Stimulated activated naive CD8-positive, alpha-beta T cell treated with anti-CD3 and anti-CD28 coated beads, Interleukin-15, amount 100 ng/mL, for 72 hours (primary cell): ENCODE results near the gene TBX20.

Source experiments
- ATAC-seq: fragments of 150-1000 bp; cut with Tn5 transposase; 2 replicates; pipeline ENCODE4 v1.10.0; 2021; ENCODE audit warnings: mild to moderate bottlenecking, moderate library complexity
- DNase-seq, 2 donors: peaks; one replicate each; pipeline ENCODE4 v3.0.0; 2021 to 2022
- H3K27ac Mint-ChIP-seq, 2 donors: one replicate each; pipeline ENCODE4 v1.8.0; 2022; ENCODE audit warnings: mild to moderate bottlenecking in 2 of 2, mixed read lengths in 2 of 2, moderate library complexity in 2 of 2
- H3K27me3 Mint-ChIP-seq: one replicate; pipeline ENCODE4 v1.8.0; 2022; ENCODE audit warnings: mixed read lengths
- H3K4me1 Mint-ChIP-seq: one replicate; pipeline ENCODE4 v1.8.0; 2022; ENCODE audit warnings: mild to moderate bottlenecking, mixed read lengths
- H3K4me3 Mint-ChIP-seq, 2 donors: one replicate each; pipeline ENCODE4 v1.8.0; 2022; ENCODE audit warnings: mild to moderate bottlenecking in 2 of 2, mixed read lengths in 2 of 2, moderate library complexity in 1 of 2
- H3K9me3 Mint-ChIP-seq, 2 donors: one replicate each; pipeline ENCODE4 v1.8.0; 2022; ENCODE audit warnings: mixed read lengths in 2 of 2

The TBX20 gene, protein sequence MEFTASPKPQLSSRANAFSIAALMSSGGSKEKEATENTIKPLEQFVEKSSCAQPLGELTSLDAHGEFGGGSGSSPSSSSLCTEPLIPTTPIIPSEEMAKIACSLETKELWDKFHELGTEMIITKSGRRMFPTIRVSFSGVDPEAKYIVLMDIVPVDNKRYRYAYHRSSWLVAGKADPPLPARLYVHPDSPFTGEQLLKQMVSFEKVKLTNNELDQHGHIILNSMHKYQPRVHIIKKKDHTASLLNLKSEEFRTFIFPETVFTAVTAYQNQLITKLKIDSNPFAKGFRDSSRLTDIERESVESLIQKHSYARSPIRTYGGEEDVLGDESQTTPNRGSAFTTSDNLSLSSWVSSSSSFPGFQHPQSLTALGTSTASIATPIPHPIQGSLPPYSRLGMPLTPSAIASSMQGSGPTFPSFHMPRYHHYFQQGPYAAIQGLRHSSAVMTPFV

DNA sequence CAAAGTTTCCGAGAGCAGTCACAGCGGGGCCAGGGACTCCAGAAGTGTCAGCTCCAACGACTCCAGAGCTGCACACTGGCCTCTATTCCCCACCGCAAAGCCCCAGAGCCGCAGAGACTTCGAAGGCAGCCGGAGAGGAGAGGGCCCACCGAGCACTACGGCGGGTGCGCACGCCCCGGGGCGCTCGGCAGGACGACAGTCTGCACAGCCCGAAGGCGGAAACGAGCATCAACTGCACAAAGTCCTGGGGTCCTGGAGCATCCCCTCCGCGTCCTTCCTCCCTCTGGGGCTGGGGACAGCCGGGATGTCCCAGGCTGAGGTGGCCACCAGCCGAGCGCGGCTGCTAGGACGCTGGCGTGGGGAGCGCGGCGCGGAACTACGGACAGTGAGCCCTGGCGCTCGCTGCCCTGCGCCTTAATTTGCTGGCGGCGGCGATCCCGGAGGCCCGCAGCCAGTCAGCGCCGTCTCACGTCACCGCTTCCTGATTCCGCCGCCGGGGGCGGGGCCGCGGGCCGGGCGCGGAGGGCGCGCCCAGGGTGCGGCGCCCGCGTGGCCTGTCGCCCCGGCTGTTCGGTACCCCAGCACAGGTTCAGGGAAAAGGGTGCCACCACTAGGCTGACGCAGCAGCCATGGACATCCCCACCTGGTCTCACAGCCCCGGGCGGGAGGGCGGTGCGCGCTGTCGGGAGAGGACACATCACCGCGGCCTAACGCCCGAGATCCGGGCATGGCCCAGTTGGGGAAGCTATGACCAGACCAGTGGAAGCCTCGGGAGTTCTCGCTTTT, at the start of gene TBX20:
Gene TBX20, minus strand, starts transcription at position 391 of the 786 bp plus-strand sequence. CDS start 480 bp downstream, outside the sequence.
- no peaks in the 10 kb centered on the region for H3K9me3 Mint-ChIP-seq
- H3K4me3 Mint-ChIP-seq = peak within 1 kb of the TSS; percentile 73 to 81
- ATAC-seq (peak; percentile 77), DNase-seq (peak; percentile 36 to 51)
- H3K4me1 Mint-ChIP-seq = peaks cover 22% of the 10 kb centered on the region
- H3K27me3 Mint-ChIP-seq = peaks cover 100% of the 10 kb centered on the region
- H3K27ac Mint-ChIP-seq = peak within 1 kb of the TSS in 1 of 2 donors; percentile 31

DNA sequence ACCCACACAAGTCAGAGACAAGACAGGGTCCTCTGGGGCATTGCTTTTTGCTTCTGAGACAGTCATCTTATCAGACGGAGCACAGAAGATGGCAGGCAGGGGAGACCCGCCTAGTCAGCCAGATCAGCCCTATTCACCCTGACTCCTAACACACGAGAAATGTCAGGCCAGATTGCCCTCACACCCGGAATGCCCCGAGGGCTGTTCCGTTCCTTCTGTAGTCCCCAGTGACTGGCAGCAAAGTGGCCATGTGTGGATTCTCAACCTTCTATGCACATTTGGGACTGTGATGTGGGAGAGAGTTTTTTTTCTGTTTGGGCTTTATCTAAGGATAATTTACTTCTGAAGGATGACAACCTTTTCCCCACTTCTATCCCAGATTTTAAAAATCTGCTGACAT, 35.5 kb upstream of the TBX20 start:
- DNase-seq (no peak), ATAC-seq (no peak)
- Mint-ChIP-seq H3K4me3 (no peak overlapping the region), H3K4me1 (no peaks in the 10 kb centered on the region), H3K9me3 (peaks cover 0 to 4% of the 10 kb centered on the region in 2 donors), H3K27me3 (no peaks in the 10 kb centered on the region), H3K27ac (no peak overlapping the region)

DNA sequence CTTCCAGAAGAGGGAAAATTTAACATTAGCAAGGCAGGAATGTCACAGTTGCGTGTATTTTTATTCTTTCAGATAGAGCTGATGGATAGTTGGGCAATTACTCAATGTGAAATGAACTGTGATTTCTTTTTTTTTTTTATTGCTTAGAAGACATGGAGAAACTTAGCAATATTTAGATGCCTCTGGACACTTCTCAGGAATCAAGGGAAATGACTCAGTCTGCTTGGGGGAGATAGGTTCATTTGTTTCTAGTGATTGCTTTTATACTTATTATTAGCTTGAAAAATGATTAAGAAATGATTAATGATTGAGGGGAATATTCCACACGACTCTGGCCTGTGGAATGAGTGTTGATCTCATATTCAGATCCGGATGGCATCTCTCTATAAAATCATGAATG, 33.1 kb upstream of the TBX20 start:
- ATAC-seq (no peak), DNase-seq (no peak)
- Mint-ChIP-seq H3K4me1 (no peaks in the 10 kb centered on the region), H3K27ac (no peak overlapping the region), H3K4me3 (no peak overlapping the region), H3K27me3 (peaks cover 11% of the 10 kb centered on the region), H3K9me3 (peaks cover 0 to 4% of the 10 kb centered on the region in 2 donors)

DNA sequence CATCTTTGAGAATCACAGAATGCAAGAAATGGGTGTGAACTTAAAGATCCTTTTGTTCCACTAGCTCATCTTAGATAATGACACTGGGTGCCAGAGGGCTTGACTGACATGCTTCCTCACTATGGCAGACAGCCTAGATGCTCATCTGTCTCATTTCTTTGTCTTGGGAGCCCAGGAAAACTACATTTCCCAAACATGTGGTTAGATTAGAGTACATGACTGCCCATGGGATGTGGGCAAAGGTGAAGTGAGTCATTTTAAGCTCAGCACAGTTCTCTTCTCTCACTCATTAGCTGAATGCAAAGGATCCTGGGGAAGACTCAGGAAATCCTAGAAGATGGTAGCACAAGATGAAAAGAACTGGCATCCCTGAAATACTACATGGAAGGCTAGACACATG, 32.5 kb upstream of the TBX20 start:
- Mint-ChIP-seq H3K4me1 (no peaks in the 10 kb centered on the region), H3K9me3 (peaks cover 0 to 4% of the 10 kb centered on the region in 2 donors), H3K27me3 (peaks cover 15% of the 10 kb centered on the region), H3K27ac (no peak overlapping the region), H3K4me3 (no peak overlapping the region)
- DNase-seq (no peak), ATAC-seq (no peak)

DNA sequence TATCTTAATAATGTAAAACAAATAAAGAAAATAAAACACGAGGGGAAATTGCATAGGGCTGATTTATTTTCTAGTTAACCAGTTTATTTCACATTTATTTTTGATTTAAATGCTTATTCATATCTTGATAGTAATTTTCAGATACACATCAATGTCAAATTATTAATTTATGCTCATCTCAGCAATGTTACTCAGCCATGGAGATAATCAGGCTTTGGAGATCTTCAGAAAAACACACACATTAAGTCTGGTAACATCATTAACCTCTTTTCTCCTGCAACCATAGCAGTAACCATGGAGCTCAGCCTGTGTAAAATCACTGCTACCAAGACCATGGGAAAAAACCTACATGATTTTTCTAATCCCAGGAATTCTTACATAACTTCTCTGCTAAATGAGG, 31.9 kb upstream of the TBX20 start:
- Mint-ChIP-seq H3K27ac (no peak overlapping the region), H3K4me1 (no peaks in the 10 kb centered on the region), H3K9me3 (peaks cover 0 to 4% of the 10 kb centered on the region in 2 donors), H3K27me3 (peaks cover 21% of the 10 kb centered on the region), H3K4me3 (no peak overlapping the region)
- no peak for DNase-seq
- ATAC-seq = no peak

DNA sequence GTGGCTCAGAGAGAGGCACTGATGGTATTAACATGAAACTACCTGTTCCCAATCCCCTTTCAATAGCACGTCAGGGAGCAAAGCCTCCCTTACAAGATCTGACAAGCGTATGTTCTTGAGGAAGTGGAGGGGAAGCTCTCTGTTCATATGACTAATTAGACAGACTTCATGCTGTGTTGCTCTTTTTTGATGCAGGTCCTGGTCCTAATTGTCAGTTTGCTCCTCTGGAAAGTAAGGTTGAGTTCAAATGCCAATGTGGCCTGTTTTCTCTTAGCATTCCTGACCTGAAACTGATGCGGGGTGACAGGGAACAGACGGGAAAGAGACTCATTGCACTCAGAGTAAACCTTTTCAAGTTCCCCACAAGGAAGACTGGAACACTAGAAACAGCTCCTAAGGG, 27.0 kb upstream of the TBX20 start:
- Mint-ChIP-seq H3K9me3 (no peaks in the 10 kb centered on the region), H3K27ac (no peak overlapping the region), H3K27me3 (peaks cover 48% of the 10 kb centered on the region), H3K4me3 (no peak overlapping the region), H3K4me1 (no peaks in the 10 kb centered on the region)
- DNase-seq (no peak), ATAC-seq (no peak)

DNA sequence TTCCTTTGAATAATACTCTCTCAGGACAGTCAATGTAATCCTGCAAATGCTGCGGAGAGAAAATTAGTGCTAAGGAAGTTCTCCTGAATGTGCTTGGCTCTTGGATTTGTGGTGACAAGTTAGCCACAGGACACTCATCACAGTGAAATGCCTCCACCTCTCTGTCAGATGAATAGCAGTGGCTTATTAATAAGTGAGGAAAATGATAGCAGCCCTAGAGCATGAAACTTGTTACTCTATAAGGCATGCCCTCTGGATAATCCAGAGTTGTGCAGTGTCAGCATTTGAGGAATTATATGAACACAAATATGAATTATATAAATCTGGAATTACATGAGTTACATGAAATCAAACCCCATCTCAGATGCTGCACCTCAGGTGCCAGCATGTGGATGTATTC, 23.5 kb upstream of the TBX20 start:
- no peak for ATAC-seq
- no peak overlapping the region for H3K27ac Mint-ChIP-seq
- H3K27me3 Mint-ChIP-seq = peaks cover 53% of the 10 kb centered on the region

DNA sequence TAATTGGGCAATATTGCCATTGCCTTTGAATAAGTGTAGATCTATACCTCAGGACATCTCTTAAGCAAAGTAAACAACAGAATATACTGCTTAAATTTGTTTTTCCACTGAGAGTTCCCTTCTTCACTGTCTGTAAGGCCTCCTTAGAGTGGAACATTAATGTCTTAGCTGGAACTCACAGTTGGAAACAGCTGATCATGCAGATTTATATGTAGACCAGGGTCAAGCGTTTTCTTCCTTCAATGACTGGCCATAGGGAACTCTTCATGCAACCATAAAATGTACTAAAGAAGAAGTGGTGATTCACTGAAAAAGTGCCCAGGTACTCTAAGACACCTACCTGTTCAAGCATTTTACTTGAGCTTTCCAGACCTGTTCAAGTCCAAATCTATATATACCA, 18.3 kb upstream of the TBX20 start:
- no peak overlapping the region for H3K27ac Mint-ChIP-seq
- H3K4me3 Mint-ChIP-seq = no peak overlapping the region
- no peaks in the 10 kb centered on the region for H3K9me3 Mint-ChIP-seq
- H3K4me1 Mint-ChIP-seq = no peaks in the 10 kb centered on the region
- H3K27me3 Mint-ChIP-seq = peaks cover 47% of the 10 kb centered on the region
- DNase-seq = no peak
- ATAC-seq = no peak

More for the DNA sequence above, 23.5 kb upstream of the TBX20 start:
- Mint-ChIP-seq H3K4me1 (no peaks in the 10 kb centered on the region), H3K4me3 (no peak overlapping the region), H3K9me3 (no peaks in the 10 kb centered on the region)
- DNase-seq = no peak

DNA sequence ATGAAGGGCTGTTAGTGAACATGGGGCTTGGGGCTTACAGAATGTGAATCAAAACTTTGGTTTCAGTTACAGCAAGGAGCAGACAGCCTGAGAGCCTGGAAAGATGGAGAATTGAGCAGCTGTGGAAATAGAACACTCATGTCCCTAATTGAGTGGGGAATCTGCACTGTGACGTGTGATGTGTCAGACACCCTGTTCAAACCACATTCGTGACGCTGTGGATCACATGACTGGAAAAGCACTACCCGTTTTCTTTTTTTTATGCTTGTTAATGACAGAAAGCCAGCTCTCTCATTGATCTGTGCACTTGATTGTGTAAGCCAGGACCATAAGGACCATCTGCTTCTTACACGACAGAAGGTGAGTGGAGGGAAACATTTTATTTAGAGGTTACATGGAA, 15.1 kb upstream of the TBX20 start:
- DNase-seq (no peak), ATAC-seq (no peak)
- H3K4me3 Mint-ChIP-seq = no peak overlapping the region
- H3K9me3 Mint-ChIP-seq = no peaks in the 10 kb centered on the region
- H3K27ac Mint-ChIP-seq = no peak overlapping the region
- H3K27me3 Mint-ChIP-seq = peaks cover 71% of the 10 kb centered on the region
- H3K4me1 Mint-ChIP-seq = no peaks in the 10 kb centered on the region

DNA sequence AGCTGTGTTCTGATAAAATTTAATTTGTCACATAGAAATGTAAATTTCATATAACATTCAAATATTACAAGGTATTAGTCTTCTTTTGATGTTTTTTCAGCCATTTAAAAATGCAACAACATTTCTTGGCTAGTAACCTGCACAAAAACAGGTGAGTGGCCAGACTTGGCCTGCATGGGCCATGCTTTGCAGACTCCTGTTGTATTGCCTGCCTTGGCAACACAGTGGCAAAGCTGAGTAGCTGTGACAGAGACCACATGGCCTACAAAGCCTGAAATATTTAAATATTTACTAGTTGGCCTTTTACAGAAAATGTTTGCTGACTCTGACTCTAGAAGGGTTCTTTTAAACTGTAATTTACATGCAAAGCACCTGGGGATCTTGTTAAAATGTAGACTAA, 13.5 kb upstream of the TBX20 start:
- ATAC-seq = no peak
- no peaks in the 10 kb centered on the region for H3K9me3 Mint-ChIP-seq
- no peak for DNase-seq
- H3K27me3 Mint-ChIP-seq = peaks cover 74% of the 10 kb centered on the region
- no peak overlapping the region for H3K27ac Mint-ChIP-seq
- no peak overlapping the region for H3K4me3 Mint-ChIP-seq
- no peaks in the 10 kb centered on the region for H3K4me1 Mint-ChIP-seq

DNA sequence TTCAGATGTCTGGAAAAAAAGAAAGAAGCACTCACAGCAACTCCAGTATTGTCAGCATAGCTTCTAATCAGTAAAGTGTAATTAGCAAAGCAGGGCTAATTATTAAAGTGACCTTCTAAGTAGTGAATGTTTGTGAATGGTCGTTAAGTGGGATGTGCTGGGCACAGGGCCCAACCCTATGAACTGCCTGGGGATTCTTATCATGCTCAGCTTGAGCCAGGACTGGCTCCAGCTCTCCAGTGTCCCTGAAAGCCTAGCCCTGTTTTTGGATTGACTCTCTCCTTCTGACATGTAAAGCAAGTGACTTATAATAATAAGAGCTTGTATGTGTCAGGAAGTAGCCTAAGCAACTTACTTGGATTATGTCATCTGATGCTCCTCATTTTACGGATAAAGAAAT, 9.5 kb upstream of the TBX20 start:
- Mint-ChIP-seq H3K27me3 (peaks cover 88% of the 10 kb centered on the region), H3K27ac (no peak overlapping the region), H3K4me1 (peaks cover 16% of the 10 kb centered on the region), H3K4me3 (no peak overlapping the region), H3K9me3 (no peaks in the 10 kb centered on the region)
- no peak for ATAC-seq
- no peak for DNase-seq

DNA sequence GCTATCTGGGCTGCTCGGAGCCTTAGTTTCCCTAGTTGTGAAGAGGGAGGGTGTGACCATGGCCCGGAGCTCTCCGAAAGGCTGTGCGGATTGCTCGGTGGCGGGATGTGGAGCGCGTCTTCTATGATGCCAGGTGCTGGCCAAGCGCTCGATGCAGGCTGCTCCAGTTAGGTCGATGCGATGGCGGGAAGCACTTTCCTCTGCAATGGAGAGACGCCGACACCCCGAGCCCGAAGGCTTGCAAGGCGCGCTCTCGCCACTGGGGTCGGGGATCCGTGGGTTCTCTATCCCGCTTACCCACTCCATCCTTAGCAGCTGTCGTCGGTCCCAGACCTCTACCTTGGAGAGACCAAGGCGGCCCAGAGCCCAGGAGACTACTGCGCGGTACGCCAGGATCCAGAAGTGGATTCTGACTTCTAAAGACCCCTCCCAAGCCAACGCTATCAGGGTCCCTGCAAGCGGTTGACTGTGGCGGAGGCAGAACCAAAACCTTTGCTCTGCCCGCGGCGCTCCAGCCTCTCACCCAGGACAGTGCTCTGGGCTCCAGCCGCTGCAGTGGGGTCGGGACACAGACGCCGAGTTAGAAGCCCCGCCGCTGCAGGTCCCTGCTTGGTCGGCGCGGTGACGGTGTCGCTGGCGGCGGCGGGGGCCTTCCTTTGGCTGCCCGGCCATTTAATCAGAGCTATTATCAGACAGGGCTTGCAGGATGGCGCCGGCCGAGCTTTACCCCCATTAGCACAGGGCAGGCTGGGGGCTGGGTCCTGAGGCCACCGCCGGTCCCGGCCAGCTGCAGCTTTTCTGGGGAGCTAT, 7.8 kb upstream of the TBX20 start:
- DNase-seq (no peak), ATAC-seq (peak; percentile 29)
- Mint-ChIP-seq H3K4me1 (peaks cover 25% of the 10 kb centered on the region), H3K9me3 (no peaks in the 10 kb centered on the region), H3K27ac (no peak overlapping the region), H3K4me3 (no peak overlapping the region), H3K27me3 (peaks cover 97% of the 10 kb centered on the region)

DNA sequence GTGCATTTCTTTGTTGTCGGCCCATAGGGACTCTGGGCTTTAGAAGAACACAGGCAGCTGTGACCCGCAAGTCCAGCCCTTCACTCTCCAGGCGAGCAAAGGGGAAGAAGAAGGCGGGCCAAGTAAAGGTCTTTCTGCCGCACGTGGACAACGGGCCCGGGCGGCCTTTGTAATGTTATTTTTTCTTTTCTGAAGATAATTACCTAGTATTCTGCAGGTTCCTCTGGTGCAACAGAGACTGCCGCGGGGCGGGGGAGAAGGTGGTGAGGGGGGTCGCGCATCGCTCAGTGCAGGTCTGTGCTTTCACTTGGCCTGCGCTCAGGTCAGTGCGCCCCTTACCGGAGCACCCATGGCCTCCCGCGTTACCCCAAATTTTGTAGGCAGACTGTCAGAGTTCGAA, 7.1 kb upstream of the TBX20 start:
- H3K9me3 Mint-ChIP-seq = no peaks in the 10 kb centered on the region
- no peak overlapping the region for H3K27ac Mint-ChIP-seq
- no peak overlapping the region for H3K4me3 Mint-ChIP-seq
- peaks cover 97% of the 10 kb centered on the region for H3K27me3 Mint-ChIP-seq
- ATAC-seq (peak; percentile 3), DNase-seq (no peak)
- H3K4me1 Mint-ChIP-seq = peaks cover 25% of the 10 kb centered on the region

DNA sequence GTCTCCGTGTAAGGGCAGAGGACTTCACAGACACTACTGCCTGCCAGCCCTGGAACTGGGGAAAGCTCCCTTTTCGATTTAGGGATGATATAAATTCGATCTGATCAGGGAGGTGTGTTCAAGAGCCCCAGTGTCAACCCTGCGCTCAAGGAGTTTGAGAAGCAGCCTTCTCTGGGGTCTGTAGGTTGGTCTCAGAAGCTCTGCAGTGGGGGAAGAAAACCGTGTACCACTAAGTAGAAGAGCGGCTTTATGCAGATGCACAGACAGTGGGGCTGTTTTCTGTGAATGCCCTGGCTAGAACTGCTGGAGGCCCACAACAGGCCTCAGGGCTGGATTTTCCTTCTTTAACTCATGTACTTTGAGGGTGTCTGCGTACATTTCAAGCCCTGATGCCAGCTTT, 6.3 kb upstream of the TBX20 start:
- Mint-ChIP-seq H3K4me1 (peaks cover 25% of the 10 kb centered on the region), H3K27me3 (peaks cover 97% of the 10 kb centered on the region), H3K4me3 (no peak overlapping the region), H3K9me3 (no peaks in the 10 kb centered on the region), H3K27ac (no peak overlapping the region)
- DNase-seq = no peak
- no peak for ATAC-seq

DNA sequence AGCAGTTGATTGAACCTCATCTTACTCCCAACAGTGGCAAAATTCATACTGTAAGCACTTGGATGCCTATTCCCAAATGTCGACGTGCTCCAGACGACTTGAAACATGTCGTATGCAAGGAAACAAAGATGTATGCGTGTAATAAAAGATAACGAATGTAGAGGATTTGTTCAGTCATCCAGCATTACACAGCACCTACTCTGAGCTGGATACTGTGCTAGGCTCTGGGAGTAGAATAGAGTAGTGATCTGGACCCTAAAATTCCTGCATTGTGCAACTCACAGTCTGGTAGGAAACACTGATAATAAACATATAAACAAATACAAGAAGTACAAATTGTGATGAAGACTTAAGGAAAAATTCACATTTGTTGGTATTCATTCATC, 5.6 kb upstream of the TBX20 start:
- Mint-ChIP-seq H3K27me3 (peaks cover 97% of the 10 kb centered on the region), H3K27ac (no peak overlapping the region), H3K4me3 (no peak overlapping the region), H3K4me1 (peaks cover 25% of the 10 kb centered on the region), H3K9me3 (no peaks in the 10 kb centered on the region)
- DNase-seq = no peak
- no peak for ATAC-seq
